ENCODE results near the gene CARMIL1. TPM values are rescaled to one million over a fixed set of nuclear protein-coding genes. Genes with fewer than 3 reads are reported as not detected.
"Not testable (repeated sequence)": the region's sequence is repeated elsewhere in the genome, so short reads cannot be mapped to it uniquely, and the experiment has no call there.

Gene CARMIL1
- total RNA-seq, 1 experiment from 2014 or later = 20.3 TPM

GRCh38 chr6:25277386-25277785 lies 1.8 kb upstream of the CARMIL1 start:
- DNase-seq (ENCODE audit: low read depth) = no peak

GRCh38 chr6:25277857-25278256 lies 1.3 kb upstream of the CARMIL1 start:
- no peak for DNase-seq (ENCODE audit: low read depth)

DNA sequence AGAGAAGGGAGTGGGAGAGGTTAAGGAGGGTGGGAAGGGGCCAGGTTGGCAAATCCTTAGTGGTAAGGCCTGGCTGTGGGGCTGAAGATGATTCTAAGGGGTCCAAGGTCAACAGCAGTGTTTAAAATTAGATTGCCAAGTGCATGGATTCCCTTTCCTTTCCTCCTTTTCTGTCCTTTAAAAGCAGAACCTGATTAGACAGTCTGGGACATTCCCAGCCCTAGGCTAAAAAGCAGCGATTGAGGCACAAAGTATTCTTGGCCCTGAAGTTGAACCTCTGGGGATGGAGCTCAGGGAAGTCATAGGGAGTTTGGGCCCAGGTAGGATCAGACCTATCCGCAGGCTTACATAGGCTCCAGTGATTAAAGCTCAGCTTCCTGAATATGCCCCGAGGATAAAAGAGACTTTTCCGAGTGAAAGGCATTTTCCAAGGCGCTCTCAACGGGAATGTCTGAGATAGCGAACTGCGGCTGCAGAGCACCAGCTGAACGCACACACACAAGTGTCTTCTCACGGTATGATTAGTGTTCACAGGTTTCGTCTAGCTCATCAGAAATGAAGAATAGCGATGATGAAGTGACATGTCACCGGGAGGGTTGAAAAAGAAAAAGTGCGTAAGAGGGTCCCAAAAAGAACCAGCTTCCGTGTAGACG lies 787 bp upstream of the CARMIL1 start:
- DNase-seq (ENCODE audit: low read depth) = peak; percentile 66

DNA sequence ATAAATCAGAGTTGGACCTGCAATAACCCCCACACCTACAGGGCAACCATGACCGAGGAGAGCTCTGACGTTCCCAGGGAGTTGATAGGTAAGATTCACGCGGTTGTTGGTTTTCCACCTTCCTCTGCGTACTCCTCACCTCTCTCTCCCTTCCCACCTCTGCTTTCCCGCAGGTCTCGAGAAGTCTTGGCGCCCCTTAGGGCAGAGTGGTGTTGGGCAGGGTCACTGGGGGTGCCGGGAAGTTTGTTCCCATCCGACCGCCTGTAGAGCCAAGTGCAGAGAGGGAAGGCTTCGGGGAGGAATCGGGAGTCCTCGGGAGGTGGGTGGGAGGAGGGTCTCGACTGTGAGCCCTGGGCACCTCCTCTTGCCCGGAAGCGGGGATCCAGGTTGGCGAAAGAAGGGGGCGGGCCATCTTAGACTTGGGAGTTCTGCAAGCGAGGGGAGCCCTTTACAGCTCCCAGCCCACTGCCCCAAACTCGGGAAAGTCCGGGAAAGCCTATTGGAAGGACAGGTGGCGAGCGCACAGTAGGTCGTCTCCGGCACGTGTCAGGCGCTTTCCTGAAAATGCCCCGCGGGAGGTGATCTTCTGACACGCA lies 672 bp downstream of the CARMIL1 start:
- peak; percentile 41 for DNase-seq (ENCODE audit: low read depth)

DNA sequence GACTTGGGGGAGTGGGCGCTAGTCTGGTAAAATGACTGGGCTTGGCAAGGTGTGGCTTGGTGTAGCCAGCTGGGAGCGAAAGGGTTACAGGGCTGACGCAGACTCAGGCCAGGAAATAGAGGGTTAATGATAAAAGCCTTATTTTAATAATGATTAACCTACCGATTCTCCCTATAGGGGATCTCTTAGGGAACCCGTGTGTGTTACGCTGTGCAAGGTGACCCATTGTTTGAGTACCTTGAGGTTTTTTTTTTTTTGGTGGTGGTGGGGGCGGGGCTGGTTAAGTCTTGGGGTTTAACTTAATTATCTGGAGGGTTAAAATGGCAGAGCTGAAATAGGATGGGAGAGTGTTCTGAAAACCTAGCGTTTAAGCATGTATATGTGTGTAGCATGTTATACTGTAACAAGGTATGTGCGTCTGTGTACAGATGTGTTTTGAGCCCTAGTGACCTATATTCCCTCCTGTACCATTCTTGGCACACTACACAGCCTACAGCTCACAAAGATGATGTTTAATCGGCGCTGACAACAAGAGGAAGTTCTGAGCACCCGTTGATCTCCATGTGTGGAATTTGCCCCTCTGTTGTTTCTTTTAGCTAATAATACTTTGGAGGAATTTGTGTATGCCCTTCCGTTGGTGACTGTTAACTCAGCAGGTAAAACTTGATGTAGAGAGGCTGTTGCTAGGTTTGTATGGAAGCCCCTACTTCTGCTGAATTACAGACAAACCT lies 1.3 kb downstream of the CARMIL1 start:
- DNase-seq (ENCODE audit: low read depth) = no peak

GRCh38 chr6:25286891-25287290 lies 7.7 kb downstream of the CARMIL1 start:
- no peak for DNase-seq (ENCODE audit: low read depth)

DNA sequence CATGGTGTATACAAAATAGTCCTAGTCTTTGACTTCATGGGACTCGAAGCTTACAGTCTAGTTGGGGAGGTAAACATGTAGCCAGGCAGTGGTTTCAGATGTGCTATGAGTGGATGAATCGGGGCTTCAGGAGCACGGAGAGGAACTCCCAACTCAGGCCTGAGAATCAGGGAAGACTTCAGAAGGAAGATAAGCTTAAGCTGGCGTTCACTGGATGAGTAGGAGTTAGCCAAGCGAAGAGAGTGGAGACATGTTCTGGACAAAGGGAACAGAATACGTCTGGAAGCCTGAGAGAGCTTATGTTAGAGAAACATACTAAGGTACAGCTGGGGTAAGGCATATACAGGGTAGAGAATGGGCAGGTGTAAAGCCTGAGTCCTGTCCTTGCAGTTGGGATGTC lies 8.8 kb downstream of the CARMIL1 start:
- no peak for DNase-seq (ENCODE audit: low read depth)

DNA sequence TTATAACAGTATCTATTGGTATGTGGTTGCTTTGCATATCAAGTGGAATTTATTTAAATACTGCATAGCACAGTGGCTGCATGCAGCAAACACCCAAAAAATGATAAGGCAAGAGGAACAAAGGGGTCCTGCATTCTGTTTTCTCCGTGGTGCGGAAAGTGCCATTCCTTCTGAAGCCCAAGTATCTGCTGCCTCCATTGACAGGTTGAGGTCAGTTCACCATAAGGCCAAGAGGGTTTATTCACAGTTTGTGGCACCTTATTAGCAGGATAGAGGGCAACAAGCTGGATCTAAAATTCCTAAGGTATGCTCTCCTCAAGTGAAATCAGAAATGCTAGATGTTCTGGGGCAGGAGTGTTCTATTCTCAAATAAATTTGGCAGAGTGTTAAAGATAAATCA lies 9.3 kb downstream of the CARMIL1 start:
- DNase-seq (ENCODE audit: low read depth) = no peak

- no peak for DNase-seq (ENCODE audit: low read depth)
Measured at GRCh38 chr6:25290306-25291060, 11.3 kb downstream of the CARMIL1 start.

GRCh38 chr6:25292384-25292783 lies 13.2 kb downstream of the CARMIL1 start:
- DNase-seq (ENCODE audit: low read depth) = no peak

GRCh38 chr6:25295651-25296050 lies 16.5 kb downstream of the CARMIL1 start:
- DNase-seq (ENCODE audit: low read depth) = peak; percentile 66

DNA sequence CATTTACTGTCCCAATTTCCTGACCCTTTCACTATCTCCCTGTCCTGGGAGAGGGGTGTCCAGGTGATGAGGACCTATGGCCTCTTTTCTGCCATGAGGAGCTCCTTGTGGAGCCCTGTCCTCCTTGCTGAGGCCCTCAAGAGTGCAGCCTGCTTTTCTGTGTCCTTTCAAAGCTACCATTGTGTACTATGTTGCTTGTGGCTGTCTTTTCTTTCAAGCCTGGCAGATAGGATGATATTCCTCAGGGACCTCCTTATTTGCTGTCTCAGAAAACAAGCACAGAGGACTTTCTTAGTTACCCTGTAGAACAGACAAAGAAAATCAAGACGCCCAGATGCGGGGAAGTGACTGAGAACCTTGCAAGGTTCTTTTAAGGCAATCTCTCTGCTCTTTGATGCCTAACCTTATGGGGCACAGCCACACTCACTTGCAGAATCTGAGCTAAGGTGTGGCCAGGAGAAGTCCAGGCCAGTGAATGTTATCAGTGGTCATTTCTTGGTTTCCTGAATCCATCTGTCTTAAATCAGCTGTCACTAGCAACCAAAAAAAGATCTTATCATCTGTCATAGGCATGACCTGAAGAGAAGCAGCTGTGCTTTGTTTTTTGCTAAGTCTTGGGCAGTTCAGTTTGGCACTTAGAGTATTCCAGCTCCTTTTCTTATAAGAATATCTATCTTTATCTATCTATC lies 17.2 kb downstream of the CARMIL1 start:
- peak; percentile 27 for DNase-seq (ENCODE audit: low read depth)

- no peak for DNase-seq (ENCODE audit: low read depth)
Measured at GRCh38 chr6:25297039-25297441, 17.9 kb downstream of the CARMIL1 start.

- DNase-seq (ENCODE audit: low read depth) = no peak
Measured at GRCh38 chr6:25297823-25298522, 18.8 kb downstream of the CARMIL1 start.

DNA sequence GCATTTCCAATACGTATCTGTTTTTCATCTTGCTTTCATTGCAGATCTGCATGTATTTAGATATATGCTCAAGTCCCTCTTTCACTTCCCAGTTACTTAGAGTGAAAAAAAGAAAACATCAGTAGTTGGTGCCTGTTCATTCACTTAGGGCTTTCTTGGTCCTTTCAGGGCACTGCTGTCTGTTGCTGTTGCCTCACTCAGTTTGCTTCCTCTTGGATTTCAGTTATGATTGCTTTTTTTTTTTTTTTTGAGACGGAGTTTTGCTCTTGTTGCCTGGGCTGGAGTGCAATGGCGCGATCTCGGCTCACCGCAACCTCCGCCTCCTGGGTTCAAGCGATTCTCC lies 19.3 kb downstream of the CARMIL1 start:
- not testable (repeated sequence) for DNase-seq (ENCODE audit: low read depth)

GRCh38 chr6:25301362-25301761 lies 22.2 kb downstream of the CARMIL1 start:
- DNase-seq (ENCODE audit: low read depth) = no peak

GRCh38 chr6:25302151-25302550 lies 23.0 kb downstream of the CARMIL1 start:
- no peak for DNase-seq (ENCODE audit: low read depth)

DNA sequence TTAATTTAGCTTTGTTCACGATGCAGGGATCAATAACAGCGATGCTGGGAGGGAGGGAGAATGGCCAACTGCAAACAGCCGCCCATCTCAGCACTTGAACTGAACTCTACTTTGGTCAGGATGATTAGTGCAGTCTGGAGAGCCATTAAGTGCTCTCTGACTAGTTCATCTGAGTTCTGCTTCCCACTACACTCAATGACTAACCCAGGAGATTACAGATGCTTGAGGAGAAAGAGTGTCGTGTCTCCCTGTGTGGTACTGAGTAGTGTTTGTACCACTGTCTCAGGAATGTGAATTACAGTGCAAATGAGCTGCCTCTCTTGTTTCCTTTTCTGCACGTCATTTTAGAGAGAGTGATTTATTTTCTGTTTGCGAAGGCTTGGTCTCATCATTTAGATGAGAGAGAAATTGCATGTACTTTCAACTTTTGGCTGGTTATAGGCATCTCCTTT lies 23.5 kb downstream of the CARMIL1 start:
- peak; percentile 95 for DNase-seq (ENCODE audit: low read depth)

DNA sequence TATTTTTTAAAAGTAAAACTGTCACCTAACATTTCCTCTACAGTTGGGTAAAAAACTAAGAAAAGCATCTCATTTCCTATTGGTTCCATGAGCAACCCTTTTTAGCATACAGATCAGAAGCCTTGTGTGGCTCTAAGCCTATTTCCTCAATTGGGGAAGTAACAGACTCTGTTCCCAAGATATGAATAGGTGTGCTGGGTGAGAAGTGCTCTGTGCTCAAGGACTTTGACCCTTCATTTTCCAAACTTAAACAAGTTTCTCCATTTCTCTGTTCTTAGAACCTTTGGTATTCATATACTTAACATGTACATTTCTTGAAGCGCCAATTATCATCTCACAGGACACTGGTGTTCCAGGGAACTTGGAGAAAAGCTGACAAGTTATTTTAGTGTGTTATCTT lies 24.1 kb downstream of the CARMIL1 start:
- no peak for DNase-seq (ENCODE audit: low read depth)

GRCh38 chr6:25306379-25306778 lies 27.2 kb downstream of the CARMIL1 start:
- DNase-seq (ENCODE audit: low read depth) = no peak

GRCh38 chr6:25307805-25308494 lies 28.8 kb downstream of the CARMIL1 start:
- no peak for DNase-seq (ENCODE audit: low read depth)

Measured in M059J (cell line).